GM21447 (cell line): ENCODE data around the gene GAS1.

Experiments
- ATAC-seq: cut with Tn5 transposase; IDR thresholded peaks from one replicate; pipeline ENCODE4 v1.9.1; 2021; ENCODE audit not compliant: unreplicated experiment

The GAS1 gene

DNA sequence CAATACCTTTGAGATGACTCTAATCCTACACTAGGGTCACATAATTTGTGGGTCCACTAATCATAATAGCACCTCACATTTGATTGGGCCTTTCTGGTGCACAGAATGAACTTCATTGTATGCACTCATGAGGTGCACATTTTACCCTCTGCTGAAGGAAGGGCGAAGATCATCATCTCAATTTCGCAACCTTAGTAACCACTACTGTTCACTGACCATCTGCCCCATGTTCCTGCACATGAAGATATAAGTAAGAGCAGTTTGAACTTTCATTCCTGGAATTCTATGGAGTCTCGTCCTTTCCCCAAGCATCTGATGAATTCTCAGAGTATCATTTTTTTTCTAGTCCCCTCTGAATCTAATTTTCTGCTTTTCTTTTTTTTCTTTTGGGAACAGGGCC lies 21.2 kb downstream of the GAS1 start:
- ATAC-seq = no peak

DNA sequence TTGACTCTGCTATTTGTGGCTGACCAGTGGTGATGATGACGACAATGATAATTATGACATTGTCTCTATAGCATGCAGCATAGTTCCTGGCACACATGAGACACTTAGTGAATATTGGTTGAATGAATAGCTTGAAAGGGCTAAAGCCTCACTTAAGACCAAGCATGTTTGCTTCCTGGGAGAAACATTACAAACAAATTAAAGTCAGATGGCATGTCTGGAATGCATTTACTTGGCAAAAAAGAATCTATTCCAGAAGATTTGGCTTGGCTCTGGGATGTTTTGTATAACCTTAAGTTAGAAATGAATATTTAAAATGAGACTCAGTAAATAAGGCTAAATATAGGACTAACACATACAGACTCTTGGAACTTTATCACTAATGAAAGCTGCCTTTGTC lies 21.6 kb downstream of the GAS1 start:
- ATAC-seq = no peak

DNA sequence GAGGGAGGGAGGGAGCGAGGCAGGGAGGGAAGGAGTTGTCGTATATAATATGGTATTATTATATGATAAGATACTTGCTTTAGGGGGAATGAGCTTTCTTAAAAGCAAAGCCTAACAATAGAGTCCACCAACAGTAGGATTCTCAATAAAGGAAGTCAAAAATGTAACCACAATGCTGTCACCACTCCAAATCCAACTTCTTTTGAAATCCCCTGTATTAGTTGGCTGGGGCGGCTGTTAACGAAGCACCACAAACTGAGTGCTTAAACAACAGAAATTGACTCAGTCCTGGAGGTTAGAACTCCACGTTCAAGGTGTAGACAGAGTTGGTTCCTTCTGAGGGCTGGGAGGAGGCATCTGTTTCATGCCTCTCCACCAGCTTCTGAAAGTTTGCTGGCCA lies 23.1 kb downstream of the GAS1 start:
- no peak for ATAC-seq

DNA sequence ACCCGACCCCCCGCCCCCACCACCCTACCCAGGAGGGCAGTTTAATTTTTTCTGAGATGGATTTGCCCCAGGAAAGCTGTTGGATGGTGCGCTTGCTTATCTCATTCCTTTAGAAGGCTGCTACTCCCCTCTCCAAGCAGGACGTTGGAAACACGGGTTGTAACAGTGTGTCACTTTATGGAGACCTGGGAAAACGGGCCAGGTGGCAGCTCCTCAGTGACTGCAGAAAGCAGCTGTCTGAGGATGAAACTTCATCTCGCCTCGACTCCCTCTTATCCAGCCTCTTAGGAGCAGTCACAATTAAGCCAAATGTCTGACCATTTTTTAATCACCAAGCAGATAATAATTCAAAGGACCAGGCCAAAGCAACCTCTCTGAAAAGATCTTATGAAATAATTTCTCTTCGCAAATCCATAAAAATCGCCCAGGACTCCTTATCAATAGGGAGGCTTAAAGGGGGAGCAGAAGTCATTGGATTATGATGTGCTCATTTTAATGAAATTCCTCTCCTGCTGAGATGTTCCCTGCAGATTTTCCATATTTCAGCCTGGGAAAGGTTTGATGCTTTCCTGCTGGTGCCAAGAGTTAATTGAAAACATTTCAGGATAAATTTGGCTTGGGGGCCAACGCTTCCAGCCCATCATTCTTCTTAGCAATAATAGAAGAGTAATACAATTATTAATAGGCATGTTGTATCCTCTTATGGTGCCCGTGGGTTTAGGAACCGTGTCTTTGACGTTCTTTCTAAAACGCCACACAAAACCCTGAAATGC lies 26.0 kb downstream of the GAS1 start:
- no peak for ATAC-seq

DNA sequence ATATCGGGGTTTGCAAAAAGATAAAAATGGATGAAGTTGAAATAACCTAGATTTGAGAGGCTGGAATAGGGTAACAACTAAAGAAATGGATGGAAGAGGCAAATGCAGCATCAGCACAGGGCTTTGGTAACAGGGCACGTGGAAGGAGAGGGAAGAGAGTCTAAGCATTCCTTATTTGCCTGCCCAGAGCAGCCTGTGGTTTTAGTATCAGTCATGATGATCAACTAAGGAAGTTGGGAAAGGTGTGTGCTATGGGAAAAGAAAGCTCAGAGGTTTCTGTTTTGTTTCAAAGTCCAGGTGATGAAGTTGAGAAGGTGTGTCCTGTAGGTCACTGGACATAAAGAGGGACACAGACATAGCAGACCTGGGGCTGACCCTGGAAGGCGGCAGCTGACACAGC lies 28.8 kb downstream of the GAS1 start:
- no peak for ATAC-seq

DNA sequence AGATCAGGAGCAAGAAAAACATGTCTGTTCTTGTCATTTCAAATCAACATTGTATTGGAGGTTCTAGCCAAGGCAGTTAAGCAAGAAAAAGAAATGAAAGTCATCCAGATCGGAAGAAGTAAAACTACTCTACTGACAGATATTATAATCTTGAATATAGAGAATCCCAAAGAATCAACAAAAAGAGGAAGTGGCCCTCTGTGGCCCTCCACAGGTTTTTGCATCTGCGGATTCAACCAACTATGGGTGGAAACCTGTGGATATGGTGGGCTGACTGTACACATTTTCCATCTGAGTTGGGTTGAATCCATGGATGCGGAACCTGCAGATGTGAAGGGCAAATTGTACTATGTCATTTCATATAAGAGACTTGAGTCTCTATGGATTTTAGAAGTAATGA lies 35.1 kb downstream of the GAS1 start:
- ATAC-seq = no peak

DNA sequence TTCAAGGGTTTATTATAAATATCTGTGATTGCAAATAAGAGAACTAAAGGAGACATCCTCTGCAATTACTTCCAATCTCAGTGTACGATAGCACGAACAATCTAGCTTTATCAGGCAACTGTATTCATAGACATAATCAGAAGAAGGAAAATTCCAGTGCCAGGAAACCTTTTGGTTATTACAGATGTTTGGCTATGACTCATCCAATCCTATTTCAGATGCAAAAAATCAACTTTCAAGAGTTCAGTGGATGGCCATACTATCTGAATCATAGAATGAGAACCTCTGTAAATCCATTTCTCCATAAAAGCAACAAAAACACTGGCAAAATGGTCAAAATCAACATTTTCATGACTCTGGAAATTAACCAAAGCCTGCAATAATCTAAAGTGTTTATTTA lies 37.9 kb downstream of the GAS1 start:
- no peak for ATAC-seq

DNA sequence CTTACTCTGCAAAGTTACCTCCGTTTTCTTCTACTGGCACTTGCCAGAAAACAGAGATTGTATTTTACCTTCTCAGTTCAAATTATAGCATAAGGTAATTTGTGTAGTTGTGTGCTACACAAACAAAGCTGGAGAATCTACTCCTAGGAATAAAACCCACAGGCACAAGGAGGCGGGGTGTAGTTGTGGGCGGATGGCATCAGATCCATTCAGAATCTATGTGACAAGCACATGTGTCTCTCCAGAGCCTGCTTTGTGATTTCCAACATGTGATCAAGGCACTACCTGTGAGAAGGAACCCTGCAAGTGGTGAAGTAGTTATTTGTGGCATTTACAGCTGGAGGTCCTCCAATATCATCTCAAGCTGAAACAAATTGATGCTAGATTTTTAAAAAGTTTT lies 39.0 kb downstream of the GAS1 start:
- no peak for ATAC-seq

DNA sequence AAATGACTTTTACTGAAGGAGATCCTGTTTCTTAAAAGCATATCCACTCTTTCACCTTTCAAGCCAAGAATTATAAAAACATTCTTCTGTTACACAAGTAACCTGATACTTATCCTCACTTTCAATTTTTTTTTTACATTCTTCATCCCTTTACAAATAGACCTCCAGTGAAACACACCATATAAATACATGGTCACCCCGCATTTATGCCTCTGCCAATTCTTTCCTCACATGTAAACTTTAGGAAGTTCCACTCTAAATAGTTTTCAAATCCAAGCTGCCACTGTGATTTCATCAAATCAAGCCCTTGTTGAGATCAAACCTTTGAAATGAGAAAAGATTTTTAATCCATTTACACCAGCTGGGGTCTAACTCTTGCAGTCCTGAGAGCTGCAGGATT lies 40.0 kb downstream of the GAS1 start:
- ATAC-seq = no peak

DNA sequence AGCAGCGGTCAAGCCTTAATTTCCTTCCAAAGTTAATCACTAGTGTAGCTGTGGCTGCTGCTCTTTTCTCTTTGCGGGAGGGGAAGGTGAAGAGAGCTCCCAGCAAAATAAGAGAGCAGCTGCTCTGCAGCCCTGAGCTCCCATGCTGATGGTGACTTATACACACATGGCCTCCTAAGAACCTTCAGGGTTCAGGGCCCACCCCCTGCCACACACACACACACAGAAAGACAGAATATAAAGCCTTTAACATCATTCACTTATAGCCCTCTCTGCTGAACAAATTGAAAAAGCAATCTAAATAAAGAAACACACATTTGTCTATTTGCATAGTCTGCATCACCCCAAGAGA lies 43.6 kb downstream of the GAS1 start:
- no peak for ATAC-seq

DNA sequence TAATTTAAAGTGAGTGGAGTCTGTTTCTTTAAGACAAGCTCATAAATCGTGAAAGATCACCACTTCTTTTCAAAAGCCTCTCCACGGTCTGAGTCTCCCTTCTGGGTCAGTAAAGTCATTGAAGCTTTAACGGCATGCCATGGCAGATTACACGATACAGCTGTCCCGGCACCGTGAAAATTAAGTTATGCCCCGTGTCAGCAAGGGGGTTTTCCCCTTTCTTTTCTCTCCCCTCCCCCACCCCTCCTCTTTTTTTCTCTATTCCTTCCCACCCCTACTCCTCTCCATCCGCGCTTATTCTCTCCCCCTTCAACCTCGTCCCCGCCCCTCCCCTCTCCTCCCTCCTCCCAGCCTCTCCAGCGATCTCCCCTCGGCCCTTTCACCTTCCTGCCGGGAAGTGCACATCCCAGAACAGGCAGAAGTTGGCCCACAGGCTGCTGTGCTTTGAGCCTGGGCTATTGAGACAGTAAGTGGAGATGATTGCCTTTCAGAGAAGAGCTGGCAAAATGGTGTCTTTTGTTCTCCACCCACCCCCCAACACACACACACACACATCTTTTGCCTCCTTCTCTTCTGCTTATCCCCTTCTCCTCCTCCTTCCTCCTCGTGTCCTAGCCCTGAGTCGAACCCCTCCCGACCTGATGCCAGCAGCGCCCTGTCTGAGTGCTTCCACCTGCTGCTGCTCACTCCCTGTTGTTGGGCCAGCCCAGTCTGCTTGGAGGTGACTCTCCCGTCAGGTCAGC lies 44.1 kb downstream of the GAS1 start:
- no peak for ATAC-seq

DNA sequence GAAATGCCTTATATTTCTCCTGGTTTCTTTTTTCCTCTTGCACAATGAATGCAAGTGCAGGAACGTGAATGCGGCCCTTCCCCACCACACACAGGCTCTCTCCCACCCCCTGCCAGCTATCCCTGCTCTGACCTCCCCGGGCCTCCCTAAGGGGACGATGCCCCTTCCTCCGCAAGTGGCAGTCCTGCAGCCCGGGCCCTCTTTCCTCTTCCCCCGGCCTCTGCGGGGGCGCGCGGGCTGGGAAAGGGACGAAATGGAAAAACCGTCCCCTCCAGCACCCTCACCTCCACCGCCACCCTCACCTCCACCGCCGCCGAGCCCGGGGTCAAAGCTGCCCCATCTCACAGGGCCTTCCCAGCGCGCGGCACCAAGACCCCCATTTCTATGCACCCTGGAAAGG lies 44.7 kb downstream of the GAS1 start:
- no peak for ATAC-seq

DNA sequence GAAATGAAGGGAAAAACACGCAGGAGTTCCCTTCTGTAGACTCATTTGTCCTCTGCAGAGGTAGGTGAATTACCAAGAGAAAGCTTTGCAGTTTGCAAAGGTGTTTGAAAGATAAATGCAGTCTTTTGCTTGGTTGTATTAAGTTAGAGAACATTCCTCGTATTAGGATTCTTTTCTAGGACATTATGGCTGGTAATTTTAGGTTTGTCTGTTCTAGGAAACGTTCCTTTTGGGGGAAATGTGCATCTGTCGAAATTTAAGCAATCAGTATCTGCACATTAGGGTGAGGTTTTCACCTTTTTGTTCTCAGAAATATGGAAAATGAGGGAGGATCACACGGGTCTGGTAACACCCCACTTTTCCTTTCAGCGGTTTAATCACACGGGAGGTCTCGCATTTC lies 45.1 kb downstream of the GAS1 start:
- no peak for ATAC-seq

DNA sequence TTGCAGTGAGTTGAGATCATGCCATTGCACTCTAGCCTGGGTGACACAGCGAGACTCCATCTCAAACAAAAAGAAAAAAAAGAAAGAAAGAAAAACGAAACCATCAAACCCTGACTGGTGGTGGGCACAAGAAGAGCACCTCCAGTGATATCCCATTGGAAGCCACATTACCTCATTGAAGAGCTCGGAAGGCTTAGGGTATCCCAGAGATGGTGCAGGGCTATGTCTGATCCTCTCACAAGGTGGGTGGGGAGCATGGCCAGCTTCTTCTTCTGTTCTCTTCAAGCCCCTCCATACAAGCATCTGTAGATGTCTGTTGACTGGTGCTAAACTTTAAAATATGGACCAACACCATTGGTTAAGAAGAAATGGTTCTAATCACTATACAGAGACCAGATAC lies 45.8 kb downstream of the GAS1 start:
- no peak for ATAC-seq
